OCI-LY1 (cell line): ENCODE results near the gene USP50.

Source experiments
- H2AFZ ChIP-seq: fragments of 200-600 bp; sonication (generic), shearing (Covaris generic); 2 replicates; pipeline ENCODE4 v1.6.0; 2014; ENCODE audit warnings: antibody characterized with exemption, mild to moderate bottlenecking, low read length
- H3F3A ChIP-seq: fragments of 200-600 bp; sonication (generic), shearing (Covaris generic); 2 replicates; pipeline ENCODE4 v1.6.0; 2014; ENCODE audit warnings: mild to moderate bottlenecking, antibody characterized with exemption, low read length, moderate library complexity; ENCODE audit not compliant: insufficient read depth
- H3K27ac ChIP-seq: fragments of 200-600 bp; sonication (generic); 2 replicates; pipeline ENCODE4 v1.5.1; 2014; ENCODE audit warnings: low read length, mixed run types, mild to moderate bottlenecking, low read depth; ENCODE audit not compliant: poor library complexity, severe bottlenecking
- H3K27me3 ChIP-seq: fragments of 200-600 bp; sonication (generic); 2 replicates; pipeline ENCODE4 v1.6.0; 2014; ENCODE audit warnings: antibody characterized with exemption, mild to moderate bottlenecking, low read length, moderate library complexity; ENCODE audit not compliant: insufficient read depth
- H3K36me3 ChIP-seq: fragments of 200-600 bp; sonication (generic); 2 replicates; pipeline ENCODE4 v1.6.1; 2014; ENCODE audit warnings: mild to moderate bottlenecking, antibody characterized with exemption, low read length, moderate library complexity, mixed read lengths; ENCODE audit not compliant: insufficient read depth
- H3K4me1 ChIP-seq: fragments of 200-600 bp; sonication (generic); 2 replicates; pipeline ENCODE4 v1.5.1; 2014; ENCODE audit warnings: mild to moderate bottlenecking, low read length, moderate library complexity; ENCODE audit not compliant: insufficient read depth, severe bottlenecking
- H3K4me2 ChIP-seq: fragments of 200-600 bp; sonication (generic), shearing (Covaris generic); 2 replicates; pipeline ENCODE4 v1.6.1; 2014; ENCODE audit warnings: low read length
- H3K4me3 ChIP-seq: fragments of 200-600 bp; sonication (generic); 2 replicates; pipeline ENCODE4 v1.5.1; 2014; ENCODE audit warnings: low read length, low read depth, mild to moderate bottlenecking, mixed read lengths; ENCODE audit not compliant: poor library complexity, severe bottlenecking
- H3K79me2 ChIP-seq: fragments of 200-600 bp; shearing (Covaris generic); 2 replicates; pipeline ENCODE4 v1.6.1; 2016; ENCODE audit warnings: mixed run types, low read length, mixed read lengths; ENCODE audit not compliant: insufficient read depth
- H3K9ac ChIP-seq: fragments of 200-600 bp; sonication (generic), shearing (Covaris generic); 2 replicates; pipeline ENCODE4 v1.6.1; 2014; ENCODE audit warnings: mild to moderate bottlenecking, low read length, mixed read lengths
- H3K9me2 ChIP-seq: fragments of 200-600 bp; sonication (generic), shearing (Covaris generic); 2 replicates; pipeline ENCODE4 v1.6.1; 2014; ENCODE audit warnings: low read depth, mild to moderate bottlenecking, low read length, mixed read lengths
- H3K9me3 ChIP-seq: fragments of 200-600 bp; shearing (Covaris generic); 2 replicates; pipeline ENCODE4 v1.6.1; 2014; ENCODE audit warnings: low read length, mixed read lengths
- H4K20me1 ChIP-seq: fragments of 200-600 bp; sonication (generic), shearing (Covaris generic); 2 replicates; pipeline ENCODE4 v1.6.0; 2016; ENCODE audit warnings: mild to moderate bottlenecking, low read length; ENCODE audit not compliant: insufficient read depth
- EZH2 ChIP-seq: fragments of 200-600 bp; sonication (generic), shearing (Covaris generic); IDR thresholded peaks from 2 replicates; pipeline ENCODE4 v1.8.0; 2017; ENCODE audit warnings: borderline replicate concordance, mixed run types, mild to moderate bottlenecking, antibody characterized with exemption, low read length, moderate library complexity, mixed read lengths
- TF ChIP-seq, protein P1 (sequence below): fragments of 200-600 bp; sonication (generic), shearing (Covaris generic); IDR thresholded peaks from 2 replicates; pipeline ENCODE4 v1.5.1; 2017; ENCODE audit warnings: mild to moderate bottlenecking, antibody characterized with exemption, low read length, moderate library complexity, mixed read lengths

USP50 gene

DNA sequence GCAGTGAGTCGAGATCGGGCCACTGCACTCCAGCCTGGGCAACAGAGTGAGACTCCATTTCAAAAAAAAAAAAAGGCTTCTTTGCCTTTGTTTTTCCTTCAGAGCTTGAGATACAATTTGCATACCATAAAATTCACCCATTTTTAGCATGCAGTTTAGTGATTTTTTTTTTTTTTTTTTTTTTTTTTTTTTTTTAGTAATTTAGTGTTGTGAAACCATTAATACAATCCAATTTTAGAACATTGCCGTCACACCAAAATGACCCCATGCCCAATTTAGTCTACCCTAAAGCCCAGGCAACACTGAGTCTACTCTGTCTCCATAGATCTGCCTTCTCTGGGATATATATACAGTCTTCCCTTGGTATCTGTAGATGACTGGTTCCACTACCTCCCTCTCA lies 61.1 kb downstream of the USP50 start:
- TF ChIP-seq EZH2, result no peak
- TF ChIP-seq, protein P1, sequence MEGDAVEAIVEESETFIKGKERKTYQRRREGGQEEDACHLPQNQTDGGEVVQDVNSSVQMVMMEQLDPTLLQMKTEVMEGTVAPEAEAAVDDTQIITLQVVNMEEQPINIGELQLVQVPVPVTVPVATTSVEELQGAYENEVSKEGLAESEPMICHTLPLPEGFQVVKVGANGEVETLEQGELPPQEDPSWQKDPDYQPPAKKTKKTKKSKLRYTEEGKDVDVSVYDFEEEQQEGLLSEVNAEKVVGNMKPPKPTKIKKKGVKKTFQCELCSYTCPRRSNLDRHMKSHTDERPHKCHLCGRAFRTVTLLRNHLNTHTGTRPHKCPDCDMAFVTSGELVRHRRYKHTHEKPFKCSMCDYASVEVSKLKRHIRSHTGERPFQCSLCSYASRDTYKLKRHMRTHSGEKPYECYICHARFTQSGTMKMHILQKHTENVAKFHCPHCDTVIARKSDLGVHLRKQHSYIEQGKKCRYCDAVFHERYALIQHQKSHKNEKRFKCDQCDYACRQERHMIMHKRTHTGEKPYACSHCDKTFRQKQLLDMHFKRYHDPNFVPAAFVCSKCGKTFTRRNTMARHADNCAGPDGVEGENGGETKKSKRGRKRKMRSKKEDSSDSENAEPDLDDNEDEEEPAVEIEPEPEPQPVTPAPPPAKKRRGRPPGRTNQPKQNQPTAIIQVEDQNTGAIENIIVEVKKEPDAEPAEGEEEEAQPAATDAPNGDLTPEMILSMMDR, result no peak
- Histone ChIP-seq H3K36me3 (peaks cover 54% of the 10 kb centered on the region), H3K79me2 (no peaks in the 10 kb centered on the region), H4K20me1 (no peaks in the 10 kb centered on the region), H3K27me3 (no peaks in the 10 kb centered on the region), H3K27ac (no peak overlapping the region), H3K4me2 (no peak overlapping the region), H3K4me3 (no peak overlapping the region), H3F3A (no peaks in the 10 kb centered on the region), H3K9ac (no peak overlapping the region), H3K9me2 (no peaks in the 10 kb centered on the region), H2AFZ (no peak overlapping the region), H3K4me1 (no peaks in the 10 kb centered on the region), H3K9me3 (no peaks in the 10 kb centered on the region; the same call in 1 of the 2 replicates)

DNA sequence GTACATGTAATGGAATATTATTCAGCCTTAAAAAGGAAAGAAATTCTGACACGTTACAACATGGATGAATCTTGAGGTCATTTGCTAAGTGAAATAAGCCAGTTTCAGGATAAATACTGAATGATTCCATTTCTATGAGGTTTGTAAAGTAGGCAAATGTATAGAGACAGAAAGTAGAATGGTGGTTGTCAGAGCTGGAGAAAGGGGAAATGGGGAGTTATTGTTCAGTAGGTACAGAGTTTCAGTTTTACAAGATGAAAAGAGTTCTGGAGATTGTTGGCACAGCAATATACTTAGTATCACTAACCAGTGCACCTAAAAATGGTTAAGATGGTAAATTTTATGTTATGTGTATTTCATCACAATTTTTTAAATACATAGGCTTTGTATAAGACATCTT lies 61.7 kb downstream of the USP50 start:
- Histone ChIP-seq H3F3A (no peaks in the 10 kb centered on the region), H3K27ac (no peak overlapping the region)

DNA sequence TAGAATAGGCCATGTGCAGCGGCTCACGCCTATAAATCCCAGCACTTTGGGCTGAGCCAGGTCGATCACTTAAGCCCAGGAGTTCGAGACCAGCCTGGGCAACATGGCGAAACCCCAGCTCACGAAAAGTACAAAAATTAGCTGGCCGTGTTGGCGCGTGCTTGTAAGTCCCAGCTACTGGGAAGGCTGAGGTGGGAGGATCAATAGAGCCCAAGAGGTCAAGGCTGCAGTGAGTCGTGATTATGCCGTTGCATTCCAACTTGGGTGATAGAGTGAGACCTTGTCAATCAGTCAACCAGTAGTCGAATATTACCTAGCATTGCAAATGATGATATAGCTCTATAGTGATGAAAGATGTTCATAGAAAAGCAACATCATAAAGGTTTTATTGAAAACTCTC lies 70.3 kb downstream of the USP50 start:
- TF ChIP-seq, protein P1, result no peak
- no peak for TF ChIP-seq EZH2
- H3K27ac ChIP-seq, result no peak overlapping the region
- no peaks in the 10 kb centered on the region for H3K9me3 ChIP-seq
- no peaks in the 10 kb centered on the region for H3F3A ChIP-seq
- no peaks in the 10 kb centered on the region for H3K9me2 ChIP-seq
- no peaks in the 10 kb centered on the region for H3K4me1 ChIP-seq
- no peaks in the 10 kb centered on the region for H4K20me1 ChIP-seq
- H3K9ac ChIP-seq, result no peak overlapping the region
- no peaks in the 10 kb centered on the region for H3K79me2 ChIP-seq
- no peak overlapping the region for H3K4me2 ChIP-seq
- no peak overlapping the region for H3K4me3 ChIP-seq
- H2AFZ ChIP-seq, result no peak overlapping the region
- H3K36me3 ChIP-seq, result peaks cover 57% of the 10 kb centered on the region; the same call in 1 of the 2 replicates
- no peaks in the 10 kb centered on the region for H3K27me3 ChIP-seq

More for the DNA sequence above, 61.7 kb downstream of the USP50 start:
- no peak overlapping the region for H3K9ac ChIP-seq
- no peaks in the 10 kb centered on the region; the same call in 1 of the 2 replicates for H3K9me3 ChIP-seq
- no peaks in the 10 kb centered on the region for H3K9me2 ChIP-seq
- no peaks in the 10 kb centered on the region for H3K4me1 ChIP-seq
- H3K79me2 ChIP-seq, result no peaks in the 10 kb centered on the region
- no peak overlapping the region for H3K4me2 ChIP-seq
- peaks cover 54% of the 10 kb centered on the region for H3K36me3 ChIP-seq
- H3K27me3 ChIP-seq, result no peaks in the 10 kb centered on the region
- H2AFZ ChIP-seq, result no peak overlapping the region
- TF ChIP-seq EZH2, result no peak
- TF ChIP-seq, protein P1, result no peak
- no peaks in the 10 kb centered on the region for H4K20me1 ChIP-seq
- H3K4me3 ChIP-seq, result no peak overlapping the region
